Activated CD8-positive, alpha-beta memory T cell treated with anti-CD3 and anti-CD28 coated beads for 48 hours (primary cell): ENCODE measurements around the gene KCNJ14.

Experiments
- DNase-seq, 3 experiments: peaks; one replicate each; pipeline ENCODE4 v3.0.0-alpha.2; 2020; ENCODE audit warnings: low read depth in 2 of 3, low spot score in 2 of 3

The KCNJ14 gene

DNA sequence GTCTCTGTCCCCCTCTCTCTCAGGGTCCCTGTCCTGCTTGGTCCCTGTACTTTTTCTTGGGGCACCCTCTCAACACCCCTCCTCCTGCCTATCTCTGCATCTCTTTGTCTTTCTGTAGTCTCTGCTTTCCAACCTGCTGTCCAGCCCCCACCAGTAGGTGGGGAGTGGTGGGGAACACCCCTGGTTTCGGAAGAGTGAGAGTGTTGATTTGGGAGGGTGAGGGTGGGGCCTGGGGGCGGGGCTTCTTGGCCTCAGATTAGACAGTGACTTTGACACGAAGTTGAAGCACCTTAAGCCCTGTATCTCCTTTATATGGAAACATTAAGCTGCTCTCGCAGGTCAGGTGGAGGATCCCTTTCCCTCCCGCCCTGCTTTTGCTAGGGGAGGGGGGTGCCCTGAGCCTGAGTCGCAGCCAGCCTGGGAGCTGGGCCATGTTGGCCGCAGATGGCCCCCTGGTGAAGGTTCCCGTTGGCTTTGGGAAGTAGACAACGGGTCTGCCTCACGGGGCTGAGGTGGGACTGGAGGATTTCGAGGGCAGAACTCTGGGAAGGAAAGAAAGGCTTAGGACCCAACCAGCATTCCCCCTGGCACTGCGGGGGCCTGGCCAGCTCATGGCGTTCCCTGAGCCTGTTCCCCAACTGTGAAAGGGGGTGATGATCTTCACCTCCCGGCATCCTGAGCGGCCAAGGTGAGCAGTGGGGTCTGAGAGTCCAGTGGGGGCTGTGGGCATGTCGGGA, at the start of gene KCNJ14:
KCNJ14 (plus strand) TSS at position 404 of the 737 bp plus-strand sequence. CDS start 6,151 bp downstream, outside the sequence.
- DNase-seq, result no peak

DNA sequence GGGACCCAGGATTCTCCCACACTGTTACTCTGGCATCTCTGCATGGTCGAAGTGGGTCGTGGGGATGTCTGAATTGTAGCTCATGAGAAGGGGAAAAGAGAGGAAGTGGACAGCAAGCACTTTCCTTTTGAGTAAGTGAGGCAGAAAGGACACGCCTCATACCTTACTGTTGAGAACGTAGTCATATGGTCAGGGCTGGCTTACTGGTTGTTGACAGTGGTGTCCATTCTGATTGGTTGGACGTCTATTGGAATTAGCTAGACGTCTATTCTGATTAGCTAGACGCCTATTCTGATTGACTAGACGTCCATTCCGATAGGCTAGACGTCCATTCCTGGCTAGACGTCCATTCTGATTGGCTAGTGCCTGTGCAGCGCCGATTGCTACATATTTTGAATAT, 49.5 kb upstream of the KCNJ14 start:
- no peak for DNase-seq

DNA sequence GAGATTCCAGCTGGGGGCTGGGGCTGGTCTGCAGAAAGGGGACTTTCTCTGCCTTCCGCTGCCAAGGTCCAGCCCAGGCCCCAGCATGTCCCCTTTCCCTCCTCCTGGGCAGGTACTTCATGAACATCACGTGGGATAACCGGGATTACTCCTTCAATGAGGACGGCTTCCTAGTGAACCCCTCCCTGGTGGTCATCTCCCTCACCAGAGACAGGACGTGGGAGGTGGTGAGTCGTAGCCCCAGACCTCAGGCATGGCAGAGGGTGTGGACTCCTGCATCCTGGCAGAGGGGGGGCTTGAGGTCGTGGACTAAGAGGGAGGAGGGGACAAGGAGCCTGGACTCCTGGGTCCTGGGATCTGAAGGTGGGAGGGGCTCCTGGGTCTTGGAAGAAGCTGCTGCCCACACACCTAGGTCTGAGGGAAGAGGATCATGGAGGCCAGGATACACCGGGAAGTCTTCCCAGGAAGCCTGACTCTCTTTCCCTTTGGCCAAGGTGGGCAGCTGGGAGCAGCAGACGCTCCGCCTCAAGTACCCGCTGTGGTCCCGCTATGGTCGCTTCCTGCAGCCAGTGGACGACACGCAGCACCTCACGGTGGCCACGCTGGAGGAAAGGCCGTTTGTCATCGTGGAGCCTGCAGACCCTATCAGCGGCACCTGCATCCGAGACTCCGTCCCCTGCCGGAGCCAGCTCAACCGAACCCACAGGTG, 41.3 kb upstream of the KCNJ14 start:
- DNase-seq, result no peak

DNA sequence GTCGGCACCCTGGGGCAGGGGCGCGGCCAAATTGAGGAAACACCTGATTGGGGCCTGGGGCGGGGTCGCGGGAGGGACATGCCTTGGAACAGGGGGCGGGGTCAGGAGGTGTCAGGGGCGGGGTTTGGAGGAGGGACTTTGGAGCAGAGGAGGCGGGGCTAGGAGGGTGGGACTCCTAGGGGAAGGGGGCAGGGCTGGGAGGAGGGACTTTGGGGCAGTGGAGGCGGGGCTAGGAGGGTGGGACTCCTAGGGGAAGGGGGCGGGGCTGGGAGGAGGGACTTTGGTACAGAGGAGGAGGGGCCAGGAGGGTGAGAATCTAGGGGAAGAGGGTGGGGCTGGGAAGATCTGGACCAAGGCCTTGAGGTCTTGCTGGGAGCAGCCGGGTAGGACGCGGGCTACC, 40.0 kb upstream of the KCNJ14 start:
- DNase-seq, result peak in 1 of 3 experiments; percentile 55

DNA sequence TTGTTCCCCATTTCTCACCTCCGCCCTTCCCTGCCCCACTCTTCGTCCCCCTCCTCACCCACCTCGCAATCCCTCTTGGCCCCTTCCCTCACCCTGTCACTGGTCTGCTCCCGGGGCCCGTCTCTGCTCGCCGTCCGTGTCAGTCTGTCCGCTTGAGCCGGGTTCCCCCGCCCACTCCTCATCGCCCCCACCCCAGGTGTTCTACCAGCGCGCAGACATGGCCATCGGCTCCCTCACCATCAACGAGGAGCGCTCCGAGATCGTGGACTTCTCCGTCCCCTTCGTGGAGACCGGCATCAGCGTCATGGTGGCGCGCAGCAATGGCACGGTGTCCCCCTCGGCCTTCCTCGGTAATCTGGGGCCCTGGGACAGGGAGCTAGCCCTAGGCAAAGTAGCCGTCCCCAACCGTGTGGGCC, 39.6 kb upstream of the KCNJ14 start:
- DNase-seq, result no peak

- no peak for DNase-seq
Measured at GRCh38 chr19:48417421-48417820, 38.0 kb upstream of the KCNJ14 start.

DNA sequence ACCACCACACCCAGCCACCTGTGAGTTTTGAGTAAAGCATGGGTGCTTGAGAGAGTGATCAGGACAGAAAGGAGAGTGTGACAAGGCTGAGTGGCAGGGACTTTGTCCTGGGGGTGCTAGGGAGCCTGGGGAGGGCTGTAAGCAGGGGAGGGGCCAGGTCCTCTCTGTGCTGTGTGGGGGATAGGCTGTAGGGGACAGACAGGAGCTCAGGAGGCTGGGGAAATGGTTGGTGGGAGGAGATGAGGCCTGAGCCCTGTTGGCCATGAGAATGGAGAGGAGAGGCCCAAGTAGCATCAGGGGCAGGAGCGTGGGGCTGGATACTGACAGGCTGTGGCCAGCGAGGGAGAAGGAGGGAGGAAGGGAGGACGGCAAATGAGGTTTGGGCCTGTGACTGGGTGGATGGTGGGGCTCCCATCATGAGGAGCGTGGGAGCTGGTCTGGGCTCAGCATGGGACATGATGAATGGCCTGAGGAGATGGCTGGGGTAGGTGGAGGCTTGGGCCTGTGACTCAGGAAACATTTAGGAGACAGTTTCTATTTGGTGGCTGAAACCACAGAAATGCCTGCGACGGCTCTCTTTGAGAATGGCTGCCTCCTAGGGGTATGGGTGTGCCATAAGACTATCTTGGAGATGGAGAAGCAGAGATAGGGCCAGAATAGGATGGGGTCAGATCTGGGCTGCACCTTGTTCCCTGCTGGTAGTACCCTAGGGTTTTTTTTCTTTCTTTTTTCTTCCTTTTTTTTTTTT, 36.9 kb upstream of the KCNJ14 start:
- no peak for DNase-seq

GRCh38 chr19:48419158-48419920, 36.0 kb upstream of the KCNJ14 start:
- DNase-seq, result peak; percentile 53 to 67 (median 57)

DNA sequence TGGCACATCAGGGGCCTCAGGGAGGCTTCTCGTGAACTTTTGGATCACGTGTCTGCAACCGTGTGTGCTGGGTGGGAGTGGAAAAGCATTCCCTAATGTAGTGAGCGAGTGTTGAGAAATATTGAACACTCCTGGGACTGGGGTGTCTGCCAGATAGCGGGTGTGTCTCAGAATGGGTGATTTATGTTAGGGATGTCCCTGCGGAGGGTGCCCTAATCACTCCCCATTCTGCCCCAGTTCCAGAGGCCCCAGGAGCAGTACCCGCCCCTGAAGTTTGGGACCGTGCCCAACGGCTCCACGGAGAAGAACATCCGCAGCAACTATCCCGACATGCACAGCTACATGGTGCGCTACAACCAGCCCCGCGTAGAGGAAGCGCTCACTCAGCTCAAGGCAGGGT, 33.8 kb upstream of the KCNJ14 start:
- DNase-seq, result no peak

GRCh38 chr19:48424694-48425219, 30.6 kb upstream of the KCNJ14 start:
- no peak for DNase-seq

DNA sequence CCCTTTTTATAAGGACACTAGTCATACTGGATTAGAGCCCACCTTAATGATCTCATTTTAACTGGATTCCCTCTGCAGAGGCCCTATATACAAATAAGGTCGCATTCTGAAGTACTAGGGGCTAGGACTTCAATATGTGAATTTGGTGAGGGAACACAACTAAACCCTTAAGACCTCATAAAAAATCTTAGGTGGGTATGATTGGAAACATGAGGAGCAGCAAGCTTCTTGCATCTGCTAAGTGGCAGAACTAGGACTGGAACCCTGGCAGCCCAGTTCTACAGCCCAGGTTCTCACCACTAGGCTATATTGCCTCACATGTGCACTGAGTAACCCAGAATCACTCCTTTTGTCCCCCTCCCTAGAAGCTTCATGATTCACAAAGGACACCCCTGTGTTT, 26.7 kb upstream of the KCNJ14 start:
- no peak for DNase-seq

DNA sequence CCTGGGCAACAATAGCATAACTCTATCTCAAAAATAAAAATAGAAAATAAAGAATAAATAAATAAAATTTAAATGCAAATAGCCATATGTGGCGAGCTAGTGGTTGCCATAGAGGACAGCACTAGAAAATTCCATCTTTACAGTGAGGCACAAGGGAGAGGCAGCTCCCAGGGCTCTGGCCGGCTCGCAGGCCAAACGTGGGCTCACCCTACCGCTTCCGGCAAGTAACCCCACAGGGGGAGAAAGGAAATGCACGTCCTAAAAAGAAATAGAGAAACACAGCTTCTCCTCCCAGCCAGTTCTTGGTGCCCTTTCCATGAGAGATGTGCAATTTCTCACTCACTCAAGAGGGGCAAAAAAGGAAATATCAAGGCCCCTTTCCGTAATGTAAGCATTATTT, 22.0 kb upstream of the KCNJ14 start:
- DNase-seq, result no peak

- no peak for DNase-seq
Measured at GRCh38 chr19:48436586-48436985, 18.8 kb upstream of the KCNJ14 start.

DNA sequence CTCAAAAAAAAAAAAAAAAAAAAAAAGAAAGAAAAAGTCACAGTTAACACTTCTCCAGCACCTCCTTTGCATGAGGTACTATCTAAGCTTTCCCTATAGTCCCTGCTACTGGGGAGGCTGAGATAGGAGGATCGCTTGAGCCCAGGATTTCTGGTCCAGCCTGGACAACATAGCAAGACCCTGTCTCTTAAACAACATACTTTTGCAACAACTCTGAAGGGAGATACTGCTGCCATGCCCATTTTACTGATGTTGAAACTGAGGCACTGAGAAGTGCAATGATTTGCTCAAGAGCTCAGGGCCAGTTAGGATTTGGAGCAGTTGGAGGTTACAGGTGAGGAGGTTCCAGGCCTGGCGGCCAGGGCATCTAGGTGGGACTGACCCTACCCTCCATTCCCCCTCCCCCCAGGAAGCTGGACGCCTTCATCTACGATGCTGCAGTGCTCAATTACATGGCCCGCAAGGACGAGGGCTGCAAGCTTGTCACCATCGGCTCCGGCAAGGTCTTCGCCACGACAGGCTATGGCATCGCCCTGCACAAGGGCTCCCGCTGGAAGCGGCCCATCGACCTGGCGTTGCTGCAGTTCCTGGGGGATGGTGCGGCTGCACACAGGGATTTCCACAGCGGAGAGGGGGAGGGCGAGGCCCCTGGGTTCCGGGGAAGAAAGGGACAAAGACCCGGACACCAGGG, 13.9 kb upstream of the KCNJ14 start:
- no peak for DNase-seq

GRCh38 chr19:48442116-48443035, 13.0 kb upstream of the KCNJ14 start:
- DNase-seq, result no peak

- no peak for DNase-seq
Measured at GRCh38 chr19:48443256-48443655, 12.1 kb upstream of the KCNJ14 start.

- DNase-seq, result no peak
Measured at GRCh38 chr19:48443731-48444128, 11.6 kb upstream of the KCNJ14 start.

DNA sequence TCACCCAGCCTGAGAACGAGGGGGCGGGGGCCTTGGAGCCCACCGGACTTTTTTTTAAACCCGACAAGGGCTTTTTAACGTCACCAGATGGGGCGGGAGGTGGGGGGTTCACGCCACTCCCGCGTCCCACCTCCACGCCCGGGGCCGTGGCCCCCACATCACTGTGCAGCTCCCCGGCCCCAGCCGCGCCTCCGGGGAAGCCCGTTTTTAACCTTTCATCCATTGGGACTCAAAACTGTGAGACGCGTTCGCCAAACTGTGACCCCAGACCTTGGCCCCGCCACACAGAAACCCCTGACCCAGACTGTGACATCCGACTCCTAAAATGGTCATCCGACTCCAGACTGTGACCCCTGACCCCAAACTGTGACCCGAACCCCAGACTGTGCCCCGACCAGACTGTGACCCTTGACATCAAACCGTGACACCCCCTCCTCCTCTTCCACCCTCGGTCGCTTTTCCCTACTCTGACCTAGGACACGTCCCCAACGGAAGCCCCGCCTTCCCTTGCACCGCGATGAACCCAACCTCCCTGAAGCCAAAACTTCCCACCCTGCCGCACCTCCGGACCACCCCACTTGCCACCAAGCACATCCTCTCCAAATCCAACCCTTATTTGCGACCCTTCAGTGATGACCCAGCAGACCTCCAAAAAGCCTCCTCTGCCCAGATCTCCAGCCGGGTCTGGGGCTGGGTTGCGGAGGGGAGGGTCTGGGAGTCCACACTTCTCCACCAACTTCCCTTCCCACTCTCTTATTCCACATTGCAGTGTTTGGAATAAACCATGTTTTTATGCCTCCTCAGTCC, 11.0 kb upstream of the KCNJ14 start:
- no peak for DNase-seq

GRCh38 chr19:48444936-48445200, 10.5 kb upstream of the KCNJ14 start:
- no peak for DNase-seq
